HG03064 (cell line): ENCODE results near the gene PTRHD1.
A peak's percentile ranks its signal among the peaks of the same experiment; 100 is the strongest.
"Not testable (repeated sequence)": the region's sequence is repeated elsewhere in the genome, so short reads cannot be mapped to it uniquely, and the experiment has no call there.

Experiments used
- ATAC-seq: cut with Tn5 transposase; IDR thresholded peaks from one replicate; pipeline ENCODE4 v1.9.1; 2021; ENCODE audit warnings: low read depth; ENCODE audit not compliant: unreplicated experiment

The PTRHD1 gene, protein sequence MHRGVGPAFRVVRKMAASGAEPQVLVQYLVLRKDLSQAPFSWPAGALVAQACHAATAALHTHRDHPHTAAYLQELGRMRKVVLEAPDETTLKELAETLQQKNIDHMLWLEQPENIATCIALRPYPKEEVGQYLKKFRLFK

DNA sequence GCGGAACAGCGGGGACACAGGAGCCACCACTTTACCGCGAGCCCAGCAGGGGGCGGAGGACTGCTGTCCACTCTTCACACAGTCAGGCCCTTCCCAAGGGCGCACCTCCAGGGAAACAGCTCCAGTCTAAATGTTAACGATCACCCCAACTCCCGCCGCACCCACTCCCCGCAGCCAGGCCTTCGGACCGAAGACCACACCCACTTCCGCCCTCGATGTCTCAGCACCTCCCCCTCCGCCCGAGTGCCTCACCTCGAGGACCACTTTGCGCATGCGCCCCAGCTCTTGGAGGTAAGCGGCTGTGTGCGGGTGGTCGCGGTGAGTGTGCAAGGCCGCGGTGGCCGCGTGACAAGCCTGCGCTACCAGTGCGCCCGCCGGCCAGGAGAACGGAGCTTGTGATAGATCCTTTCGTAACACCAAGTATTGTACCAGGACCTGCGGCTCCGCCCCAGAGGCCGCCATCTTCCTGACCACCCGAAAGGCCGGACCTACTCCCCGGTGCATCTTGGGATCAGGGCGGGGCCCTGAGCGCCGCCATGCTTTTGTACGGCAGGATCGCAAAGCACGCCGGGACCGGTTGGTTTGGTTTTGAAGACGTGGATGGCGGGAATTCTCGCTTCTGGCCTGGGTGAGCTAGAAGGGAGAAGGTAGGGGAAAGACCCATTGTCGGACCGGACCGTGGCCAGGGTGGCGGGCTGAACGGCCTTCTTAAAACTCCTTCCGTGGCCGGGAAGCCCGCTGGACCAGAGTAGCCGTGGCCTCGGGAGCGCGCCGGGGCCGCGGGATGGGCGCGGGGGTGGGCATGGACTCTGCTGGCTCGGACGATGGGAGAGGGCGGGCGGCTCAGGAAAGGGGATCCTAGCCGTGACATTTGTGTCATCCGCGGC, at the start of gene PTRHD1, which contains the start of gene CENPO:
Gene PTRHD1 (minus strand): TSS at position 518 of the 887 bp plus-strand sequence. CDS start 14 bp downstream, at position 504.
Gene CENPO (plus strand): TSS at position 552 of the 887 bp plus-strand sequence. CDS start 495 bp downstream, outside the sequence.
- ATAC-seq: peak; percentile 93

DNA sequence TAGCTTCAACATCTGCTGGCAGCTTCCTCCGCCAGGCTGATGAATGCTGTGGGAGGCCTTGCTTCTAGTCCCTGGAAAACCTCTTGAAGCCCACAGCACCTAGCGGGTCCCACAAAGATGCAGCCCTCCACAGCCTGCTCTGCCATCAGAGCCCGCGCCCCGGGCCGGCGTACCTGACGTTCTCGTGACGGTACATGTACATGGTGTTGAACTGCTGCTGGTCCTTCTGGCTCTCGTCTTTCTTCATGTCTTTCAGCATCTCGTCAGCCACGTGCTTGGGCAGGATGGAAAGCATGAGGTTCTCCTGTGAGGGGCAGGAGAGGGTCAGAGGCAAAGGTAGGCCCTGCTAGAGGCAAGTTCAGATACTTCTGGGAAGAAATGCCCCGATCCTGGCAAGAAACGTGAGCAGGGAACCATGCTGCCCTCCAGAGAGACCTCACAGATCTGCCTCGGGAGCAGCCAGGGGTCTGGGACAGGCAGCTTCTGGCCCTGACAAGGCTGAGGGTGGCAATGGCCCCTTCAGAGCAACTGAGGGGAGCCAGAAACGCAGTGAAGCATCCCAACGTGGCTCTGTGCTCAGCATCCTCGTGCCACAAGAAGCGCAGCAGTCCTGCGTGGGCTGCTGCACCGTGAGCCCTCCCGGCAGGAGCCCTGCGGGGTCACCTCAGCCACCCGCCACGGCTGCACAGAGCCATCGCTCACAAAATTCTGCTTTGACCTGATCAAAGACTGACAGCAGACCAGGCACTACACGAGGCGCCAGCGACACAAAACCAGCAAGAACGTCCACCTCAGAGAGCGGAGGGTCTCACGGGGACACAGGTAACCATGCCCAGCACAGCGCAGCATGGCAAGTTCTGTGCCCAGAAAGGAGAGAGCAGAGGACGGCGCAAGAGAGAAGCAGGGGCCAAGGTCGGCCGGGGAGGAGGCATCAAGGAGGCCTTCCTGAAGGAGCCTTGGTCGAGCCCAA, 49.2 kb upstream of the PTRHD1 start:
- no peak for ATAC-seq

DNA sequence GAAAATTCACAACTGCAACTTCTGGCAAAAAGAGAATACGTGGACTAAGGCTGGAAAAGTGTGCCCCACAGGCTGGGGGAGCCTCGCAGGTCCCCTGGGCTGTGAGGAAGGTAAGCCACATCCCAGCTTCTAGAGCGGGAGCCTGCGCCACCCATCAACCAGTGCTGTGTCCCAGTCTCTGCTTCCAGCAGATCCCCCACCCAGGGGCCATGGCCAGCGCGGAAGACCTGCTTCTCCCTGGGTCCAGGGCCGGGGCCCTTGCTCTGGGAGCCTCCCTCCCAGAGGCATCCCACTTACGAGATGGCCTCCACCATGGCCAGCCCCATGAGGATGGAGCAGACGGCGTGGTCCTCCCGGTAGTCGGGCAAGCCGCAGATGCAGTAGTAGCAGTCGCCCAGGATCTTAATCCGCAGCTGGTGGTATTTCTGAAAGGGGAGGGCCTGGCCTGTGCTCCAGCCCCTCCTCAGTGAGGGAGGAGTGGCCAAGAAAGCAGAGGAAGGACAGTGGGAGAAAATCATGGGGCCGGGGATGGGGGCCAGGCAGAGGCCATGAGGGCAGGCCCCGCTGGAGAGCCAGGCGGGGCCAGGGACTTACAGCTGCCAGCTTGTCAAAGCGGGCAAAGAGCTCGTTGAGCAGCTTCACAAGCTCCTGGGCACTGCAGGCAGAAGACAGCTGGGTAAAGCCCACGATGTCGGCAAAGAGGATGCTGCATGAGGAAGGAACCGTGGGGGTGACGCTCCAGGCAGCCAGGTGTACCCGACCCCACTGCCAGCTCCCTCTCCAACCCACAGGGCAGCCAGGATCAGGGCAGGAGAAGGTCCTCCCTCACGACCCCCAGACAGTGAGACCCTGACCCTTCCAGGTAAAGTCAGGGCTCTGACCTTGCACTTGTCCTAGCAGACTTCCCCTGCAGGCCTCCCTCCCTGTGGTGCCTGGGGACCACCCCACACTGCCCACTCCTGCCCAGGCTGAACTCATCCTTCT, 48.1 kb upstream of the PTRHD1 start:
- ATAC-seq: no peak

DNA sequence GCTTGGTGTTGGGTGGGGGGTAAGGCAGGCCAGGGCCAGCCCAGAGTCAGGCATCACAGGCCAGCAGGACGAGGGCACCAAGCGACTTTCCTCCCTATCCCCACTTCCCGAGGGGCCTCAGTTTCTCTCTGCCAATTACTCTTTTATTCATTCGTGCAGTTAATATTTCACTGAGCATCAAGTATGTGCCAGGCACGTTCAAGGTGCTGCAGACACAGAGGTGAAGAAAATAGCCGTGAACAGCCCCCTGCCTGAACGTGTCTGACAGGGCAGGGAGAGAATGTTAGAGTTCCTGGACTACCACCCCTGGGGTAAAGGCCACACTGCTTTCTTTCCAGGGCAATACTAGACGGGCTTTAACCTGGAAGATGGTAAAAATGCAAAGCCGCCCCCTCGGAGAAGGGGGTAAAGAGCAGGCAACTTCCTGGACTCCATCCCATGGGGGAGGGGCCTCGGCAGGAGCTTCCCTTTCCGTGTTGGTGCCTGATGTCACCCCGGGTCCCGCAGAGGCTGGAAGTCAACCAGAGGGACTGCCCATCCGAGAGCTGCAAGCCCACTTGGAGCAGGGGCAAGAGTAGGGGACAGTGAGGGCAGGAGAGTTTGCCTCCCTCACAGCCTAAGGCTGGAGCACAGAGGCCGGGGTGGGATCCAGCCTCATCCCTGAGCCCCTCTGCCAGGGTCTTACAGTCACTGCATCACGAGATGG, 47.1 kb upstream of the PTRHD1 start:
- no peak for ATAC-seq

DNA sequence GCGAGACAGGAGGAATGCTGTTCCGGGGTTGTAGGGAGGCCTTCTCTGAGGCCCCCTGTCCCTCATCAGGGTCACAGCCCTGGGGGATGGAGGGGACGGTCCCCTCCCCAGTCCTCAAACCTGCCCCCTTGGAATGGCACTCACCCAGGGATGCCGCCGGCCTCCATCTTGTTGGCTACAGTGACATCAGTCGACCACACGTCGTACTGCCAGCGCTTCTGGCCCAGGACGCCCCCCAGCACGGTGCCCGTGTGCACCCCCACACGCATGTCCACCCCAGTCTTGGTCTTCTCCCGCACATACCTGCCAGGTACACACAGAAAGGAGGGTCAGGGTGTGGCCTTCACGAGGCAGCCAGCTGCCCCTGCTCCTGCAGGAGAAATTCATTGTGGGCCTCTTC, 46.5 kb upstream of the PTRHD1 start:
- ATAC-seq: no peak

DNA sequence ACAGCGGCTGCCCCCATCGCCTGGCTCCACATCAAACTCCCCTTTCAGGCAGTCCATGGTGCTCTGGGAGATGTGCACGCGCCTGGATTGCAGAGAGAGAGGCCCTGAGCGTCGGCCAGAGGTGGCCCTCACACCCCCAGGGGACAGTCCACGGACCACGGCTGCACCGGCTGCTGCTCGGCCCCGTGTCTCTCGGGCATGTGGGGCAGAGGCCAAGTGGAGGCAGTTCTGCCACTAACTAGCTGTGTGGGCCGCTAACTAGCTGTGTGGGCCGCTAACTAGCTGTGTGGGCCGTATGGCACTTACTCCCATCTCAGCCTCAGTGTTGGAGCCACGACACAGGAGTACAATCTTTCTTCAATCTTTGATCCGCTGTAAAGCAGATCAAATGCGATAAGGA, 45.4 kb upstream of the PTRHD1 start:
- no peak for ATAC-seq

DNA sequence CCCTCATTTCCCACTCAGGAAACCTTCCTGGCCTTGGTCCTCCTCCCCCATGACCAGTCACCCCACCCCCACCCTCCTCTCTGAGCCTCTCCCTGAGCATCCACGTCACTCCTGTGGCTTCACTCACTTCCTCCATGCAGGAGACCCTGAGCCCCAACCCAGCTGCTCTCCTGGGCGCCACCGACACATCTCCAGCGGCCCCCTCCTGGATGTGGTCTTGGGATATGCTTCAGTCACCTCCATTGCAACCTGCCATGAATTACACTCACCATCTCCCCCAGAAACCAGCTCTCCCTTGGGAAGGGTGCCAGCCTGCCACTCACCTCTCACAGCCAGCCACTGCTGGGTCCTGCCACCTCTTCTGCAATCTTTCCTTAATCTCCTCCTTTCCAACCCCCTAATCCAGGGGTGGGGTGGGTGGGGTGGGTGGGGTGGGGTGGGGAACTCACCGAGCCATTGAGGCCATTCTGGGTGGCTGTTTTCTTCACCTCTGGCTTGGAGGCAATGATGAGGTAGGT, 44.9 kb upstream of the PTRHD1 start:
- ATAC-seq: no peak

DNA sequence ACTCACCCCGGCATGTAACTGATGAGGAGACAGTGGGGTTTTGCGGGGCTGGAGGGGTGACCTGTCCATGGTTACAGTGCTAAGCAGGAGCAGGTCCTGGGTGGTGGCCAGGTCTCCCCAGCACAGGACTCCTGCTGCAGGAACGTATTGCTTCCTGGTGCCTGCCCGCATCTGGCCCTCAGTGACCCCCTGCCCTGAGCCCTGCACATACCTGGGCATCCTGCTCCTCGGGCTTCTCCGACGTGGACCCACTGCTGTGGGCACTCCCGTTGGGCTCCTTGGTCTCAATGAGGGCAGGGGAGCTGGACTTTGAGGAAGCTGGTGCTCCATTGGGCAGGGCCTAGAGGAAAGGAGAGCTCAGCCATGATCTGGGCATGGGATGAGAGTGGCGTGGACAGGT, 43.5 kb upstream of the PTRHD1 start:
- no peak for ATAC-seq

DNA sequence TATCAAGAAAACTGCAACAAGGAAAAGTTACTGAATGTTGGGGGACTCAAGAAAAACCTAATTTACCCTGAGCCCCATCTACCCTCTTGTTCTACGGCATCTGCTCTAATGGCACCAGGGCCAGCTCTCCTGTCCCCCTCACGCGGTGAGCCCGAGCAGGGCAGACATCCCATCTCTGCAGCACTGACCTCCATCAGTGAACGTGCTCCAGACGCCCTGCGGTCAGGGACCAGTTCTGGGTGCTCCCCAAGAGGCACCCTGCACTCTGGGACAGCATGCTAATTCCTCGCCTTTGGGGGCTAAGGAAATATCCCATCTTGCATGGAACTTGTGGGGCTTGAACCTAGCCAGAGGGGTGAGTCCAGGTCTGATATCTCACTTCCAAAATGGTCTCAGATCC, 43.0 kb upstream of the PTRHD1 start:
- ATAC-seq: no peak

DNA sequence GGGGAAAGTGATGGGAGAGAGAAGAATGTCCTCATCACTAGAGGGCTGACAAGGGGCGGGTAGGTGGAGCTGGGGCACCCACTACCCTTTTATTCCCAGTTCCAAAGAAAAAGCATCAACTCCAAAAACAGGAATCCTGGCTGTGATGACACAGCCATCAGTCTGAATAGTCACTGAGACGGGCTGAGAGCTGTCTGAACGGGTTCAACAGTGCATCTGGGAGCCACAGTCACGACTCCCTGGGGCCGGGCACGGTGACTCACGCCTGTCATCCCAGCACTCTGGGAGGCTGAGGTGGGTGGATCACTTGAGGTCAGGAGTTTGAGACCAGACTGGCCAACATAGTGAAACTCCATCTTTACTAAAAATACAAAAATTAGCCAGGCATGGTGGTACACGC, 42.2 kb upstream of the PTRHD1 start:
- not testable (repeated sequence) for ATAC-seq

DNA sequence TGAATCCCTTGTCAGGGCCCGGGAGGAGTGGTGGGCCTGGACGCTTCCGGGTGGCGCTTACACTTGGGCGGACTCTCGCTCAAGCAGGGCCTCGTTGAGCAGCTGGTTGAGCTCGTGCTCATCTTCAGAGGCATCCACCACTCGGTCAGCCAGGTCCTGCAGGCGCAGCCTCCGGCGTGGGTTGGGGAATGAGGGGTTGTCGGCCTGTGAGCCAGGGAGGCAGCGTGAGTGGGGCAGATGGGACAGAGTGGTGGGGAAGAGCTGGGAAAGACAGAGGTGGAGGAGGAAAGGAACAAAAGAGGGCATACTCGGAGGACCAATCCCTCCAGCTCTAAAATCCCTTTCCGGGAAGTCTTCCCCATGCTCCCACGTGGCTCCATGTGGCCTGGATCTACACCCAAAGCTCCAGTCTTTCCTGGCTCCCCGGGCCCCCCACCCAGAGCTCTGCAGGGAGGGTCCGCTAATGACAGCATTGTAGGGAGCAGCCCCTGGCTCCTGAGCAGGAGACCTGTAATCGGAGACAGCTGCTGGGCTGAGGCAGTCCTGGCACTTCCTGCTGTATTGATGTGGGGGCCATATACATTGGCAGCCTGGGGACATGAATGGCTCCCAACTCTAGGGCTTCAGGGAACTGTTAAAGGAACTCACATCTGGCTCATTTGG, 41.7 kb upstream of the PTRHD1 start:
- ATAC-seq: no peak

DNA sequence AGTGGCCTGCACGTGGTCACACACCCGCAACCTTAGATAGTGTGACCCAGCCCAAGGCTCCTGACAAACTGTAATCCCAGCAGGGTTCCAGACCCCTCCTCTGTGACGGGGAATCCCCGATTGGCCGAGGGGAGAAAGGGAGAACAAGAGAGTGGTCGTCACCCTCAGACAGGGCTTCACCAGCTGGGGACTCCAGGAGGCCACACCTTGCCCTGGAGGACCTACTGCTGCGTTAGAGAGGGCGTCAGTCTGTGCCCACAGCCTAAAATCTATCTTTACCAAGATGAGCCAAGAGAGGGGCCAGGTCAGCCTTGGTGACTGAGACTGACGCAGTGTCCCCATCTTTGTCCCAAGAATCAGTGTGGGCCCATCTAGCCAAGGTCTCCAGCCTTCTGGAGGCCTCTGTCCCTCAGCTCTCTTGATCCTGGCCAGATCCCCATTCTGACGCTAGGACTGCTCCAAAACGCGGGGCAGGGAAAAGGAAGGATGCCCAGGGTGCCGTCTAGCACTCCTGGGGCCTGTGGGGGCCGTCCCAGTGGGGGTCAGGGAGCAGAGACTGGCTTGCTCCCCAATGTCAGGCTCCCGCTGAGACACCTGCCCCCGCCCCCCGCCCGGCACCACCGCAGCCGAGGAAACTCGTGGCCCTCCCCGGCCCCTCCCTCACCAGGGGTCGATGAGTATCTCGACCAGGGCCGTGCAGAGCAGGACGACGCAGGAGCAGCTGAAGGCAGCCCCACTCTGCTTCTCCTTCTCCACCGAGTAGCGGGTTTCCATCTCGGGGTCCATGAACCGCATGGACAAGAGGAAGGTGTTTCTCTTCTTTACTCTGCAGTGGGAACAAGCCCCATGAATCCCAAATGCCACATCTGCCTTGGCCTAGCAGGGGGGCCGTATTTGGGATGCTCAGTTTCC, 40.9 kb upstream of the PTRHD1 start:
- ATAC-seq: no peak

DNA sequence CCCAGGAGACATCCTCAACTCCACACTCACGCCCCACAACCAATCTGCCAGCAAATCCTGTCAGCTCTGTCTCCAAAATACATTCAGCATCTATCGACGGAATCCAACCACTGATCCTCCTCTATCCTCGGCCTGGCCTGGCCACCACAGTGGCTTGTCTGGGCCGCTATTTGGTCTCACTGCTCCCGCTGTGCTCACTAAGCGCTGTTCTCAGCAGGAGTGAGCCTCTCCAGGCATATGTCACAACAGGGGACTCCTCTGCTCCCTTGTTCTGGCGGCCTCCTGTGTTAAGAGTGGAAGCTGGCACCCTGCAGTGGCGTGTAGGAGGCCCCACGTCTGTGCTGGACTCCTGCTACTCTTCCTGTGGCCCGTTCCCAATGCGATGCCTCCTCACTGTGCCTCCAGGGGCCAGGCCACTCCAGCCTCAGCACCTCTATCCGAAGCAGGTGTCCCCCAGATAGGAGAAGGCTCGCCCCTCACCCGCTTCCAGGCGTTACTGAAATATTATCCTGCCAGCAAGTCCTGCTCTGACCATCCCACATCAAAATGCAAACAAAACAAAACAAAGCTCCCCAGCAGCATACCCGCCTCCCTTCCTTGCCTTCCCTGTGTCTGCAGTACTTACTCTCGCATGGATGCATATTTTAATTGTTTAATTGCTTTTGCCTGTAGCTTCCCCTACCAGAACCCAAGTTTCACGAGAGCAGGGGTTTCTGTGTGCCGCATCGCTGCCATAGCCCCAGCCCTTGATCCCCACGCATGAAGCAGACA, 39.9 kb upstream of the PTRHD1 start:
- ATAC-seq: no peak

DNA sequence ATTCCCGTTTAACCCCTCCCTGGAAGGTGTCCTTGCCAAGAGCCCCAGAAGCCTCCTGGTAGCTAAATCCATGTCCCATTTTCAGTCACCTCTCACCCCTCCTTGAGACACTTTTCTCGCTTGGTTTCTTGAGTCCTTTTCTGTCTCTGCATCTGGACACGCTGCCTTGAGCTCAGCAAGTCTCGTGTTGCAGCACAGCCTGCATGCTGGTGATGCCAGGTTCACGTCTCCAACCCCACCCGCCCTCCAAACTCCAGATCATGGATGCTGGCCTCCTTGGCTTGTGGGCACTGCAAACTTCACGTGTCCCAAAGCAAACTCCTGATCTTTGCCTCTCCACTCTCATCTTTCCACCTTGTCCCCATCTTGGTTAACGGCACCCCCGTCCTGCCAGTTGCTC, 39.3 kb upstream of the PTRHD1 start:
- ATAC-seq: no peak

DNA sequence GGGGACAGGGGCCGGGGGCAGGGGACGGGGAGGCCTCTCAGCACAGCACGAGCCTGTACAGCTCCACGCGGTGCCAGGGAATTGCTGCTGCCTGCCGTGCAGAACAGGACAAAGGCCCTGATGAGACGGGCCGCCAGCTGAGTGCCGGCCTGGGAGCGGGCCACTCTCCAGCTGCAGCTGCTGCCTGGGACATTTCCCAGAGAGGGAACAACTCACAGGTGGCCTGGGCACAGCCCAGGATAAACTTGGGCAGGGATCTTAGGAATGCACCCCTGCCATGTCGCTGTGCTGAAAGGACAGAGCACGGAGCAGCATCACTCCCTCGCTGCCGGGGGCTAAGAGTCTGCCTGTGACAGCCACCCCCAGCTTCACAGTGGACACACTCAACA, 38.9 kb upstream of the PTRHD1 start:
- ATAC-seq: no peak

DNA sequence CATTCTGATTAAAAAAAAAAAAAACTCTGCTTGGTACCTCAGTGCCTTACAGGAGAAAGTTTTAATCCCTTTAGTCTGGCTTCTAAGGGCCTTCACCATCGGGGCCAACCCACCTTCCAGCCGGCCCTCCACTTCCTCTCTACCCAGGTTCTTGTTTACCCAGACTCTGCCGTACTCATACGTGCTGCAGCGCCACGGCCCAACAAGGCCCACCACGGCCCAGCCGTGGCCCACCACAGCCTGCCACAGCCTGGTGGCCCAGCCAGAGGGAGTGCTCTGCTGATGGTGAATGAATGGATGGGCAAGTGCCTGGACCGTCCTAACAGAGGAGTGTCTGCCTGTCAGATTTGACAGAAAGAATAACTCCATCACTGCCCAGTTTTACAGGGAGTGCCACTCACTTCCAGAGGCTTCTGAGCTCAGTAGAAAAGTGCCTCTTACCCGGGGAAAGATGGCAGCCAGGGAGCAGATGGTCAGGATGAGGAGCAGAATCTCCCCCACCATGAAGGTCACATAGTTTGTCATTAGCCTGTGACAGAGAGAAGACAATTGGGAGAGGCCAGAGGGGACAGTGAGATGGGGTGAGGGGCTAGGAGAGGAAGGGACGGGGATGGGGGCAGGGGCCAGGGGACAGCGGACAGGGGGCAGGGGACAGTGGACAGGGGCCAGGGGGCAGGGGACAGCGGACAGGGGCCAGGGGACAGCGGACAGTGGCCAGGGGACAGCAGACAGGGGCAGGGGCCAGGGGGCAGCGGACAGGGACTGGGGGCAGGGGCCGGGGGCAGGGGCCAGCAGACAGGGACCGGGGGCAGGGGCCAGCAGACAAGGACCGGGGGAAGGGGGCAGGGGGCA, 38.3 kb upstream of the PTRHD1 start:
- no peak for ATAC-seq
